Anterior cingulate cortex (tissue), 58 donors: Measurements from ENCODE around the gene FOLH1.
A peak's percentile ranks its signal among the peaks of the same experiment; 100 is the strongest.
"Not testable (repeated sequence)": the region's sequence is repeated elsewhere in the genome, so short reads cannot be mapped to it uniquely, and the experiment has no call there.

Experiments used
- DNase-seq, 58 donors: peaks; one replicate each; lab custom pipeline; 2025; lab: John Stamatoyannopoulos, UW

Gene FOLH1

DNA sequence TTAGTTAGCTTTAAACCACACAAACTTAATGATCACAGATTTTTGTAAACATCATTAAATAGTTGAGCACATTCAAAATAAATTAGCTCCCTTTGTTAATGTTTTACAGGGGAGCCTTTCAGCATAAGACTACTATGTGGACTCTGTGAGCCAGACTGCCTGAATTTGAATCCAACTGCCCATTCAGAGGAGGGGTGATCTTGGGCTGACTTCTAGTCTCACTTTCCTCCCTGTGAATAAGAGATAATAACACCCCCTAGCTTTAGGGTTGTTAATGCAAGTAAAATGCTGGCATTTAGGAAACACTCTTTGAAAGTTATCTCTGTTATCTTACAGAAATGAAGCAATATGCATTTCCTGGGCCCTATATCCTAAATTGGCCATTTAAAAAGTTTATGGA lies 23.6 kb downstream of the FOLH1 start:
- DNase-seq = not testable (repeated sequence)

DNA sequence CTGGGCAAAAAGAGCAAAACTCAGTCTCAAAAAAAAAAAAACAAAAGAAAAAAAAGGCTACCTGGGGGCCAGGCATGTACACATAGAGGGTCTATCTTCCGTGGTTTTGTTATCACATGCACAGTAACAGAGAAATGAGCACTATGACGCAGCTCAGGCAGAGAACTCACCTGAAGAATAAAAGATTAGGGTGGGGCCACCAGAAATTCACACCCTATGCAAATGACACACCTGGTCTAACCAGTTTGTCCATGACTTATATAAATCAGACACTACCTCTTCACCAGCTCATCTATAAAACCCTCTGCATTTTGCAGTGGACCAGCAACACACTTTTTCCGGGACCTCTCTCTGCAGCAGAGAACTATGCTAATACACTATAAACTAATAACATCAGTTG lies 30.5 kb downstream of the FOLH1 start:
- not testable (repeated sequence) for DNase-seq

DNA sequence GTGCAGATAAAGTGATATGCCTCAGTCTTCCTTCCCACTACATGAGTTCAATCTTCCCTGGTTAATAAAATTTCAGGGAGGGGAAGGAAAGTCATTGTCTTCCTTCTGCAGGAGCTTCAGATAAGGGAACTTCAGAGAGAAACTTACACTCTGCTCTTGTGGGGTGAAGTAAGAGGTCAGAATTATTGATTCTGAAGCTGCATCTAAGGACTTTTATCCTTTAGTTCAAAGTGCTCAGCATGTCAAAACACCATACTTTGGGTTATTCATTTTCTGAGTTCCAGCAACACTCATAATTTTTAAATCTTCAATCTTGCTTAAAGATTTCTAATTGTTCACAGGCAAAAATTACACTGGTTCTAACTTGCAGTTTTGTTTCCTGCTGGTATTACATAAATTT lies 33.0 kb downstream of the FOLH1 start:
- DNase-seq = not testable (repeated sequence)

DNA sequence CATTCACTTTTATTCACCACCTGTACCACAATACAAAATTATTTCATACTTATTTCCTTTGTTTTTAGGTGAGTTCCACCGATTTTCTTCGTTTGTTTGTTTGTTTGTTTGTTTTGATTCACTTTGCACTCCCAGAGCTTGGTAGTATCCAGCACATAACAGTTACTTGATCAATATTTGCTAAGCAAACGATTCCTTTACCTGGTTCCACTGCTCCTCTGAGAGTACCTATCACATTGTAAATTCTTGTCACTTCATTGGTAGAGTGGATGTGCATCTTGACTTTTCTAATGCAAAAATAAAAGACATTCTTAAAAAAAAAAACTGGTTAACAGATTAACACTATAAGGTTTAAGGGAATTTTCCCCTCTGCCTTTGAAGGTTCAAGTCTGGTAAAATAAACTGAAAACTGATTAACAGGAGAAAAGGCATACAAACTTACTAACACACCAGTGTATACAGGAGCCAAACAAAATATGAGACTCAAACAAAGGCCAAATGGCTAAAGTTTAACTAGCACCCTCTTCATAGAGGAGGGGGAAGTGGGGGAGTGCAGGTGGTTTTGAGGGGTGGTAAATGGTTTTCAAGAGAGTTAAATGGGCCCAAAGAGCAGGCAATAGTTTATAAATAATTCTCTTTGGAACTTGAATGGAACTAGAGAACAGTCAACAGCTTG lies 33.6 kb downstream of the FOLH1 start:
- DNase-seq = not testable (repeated sequence)

DNA sequence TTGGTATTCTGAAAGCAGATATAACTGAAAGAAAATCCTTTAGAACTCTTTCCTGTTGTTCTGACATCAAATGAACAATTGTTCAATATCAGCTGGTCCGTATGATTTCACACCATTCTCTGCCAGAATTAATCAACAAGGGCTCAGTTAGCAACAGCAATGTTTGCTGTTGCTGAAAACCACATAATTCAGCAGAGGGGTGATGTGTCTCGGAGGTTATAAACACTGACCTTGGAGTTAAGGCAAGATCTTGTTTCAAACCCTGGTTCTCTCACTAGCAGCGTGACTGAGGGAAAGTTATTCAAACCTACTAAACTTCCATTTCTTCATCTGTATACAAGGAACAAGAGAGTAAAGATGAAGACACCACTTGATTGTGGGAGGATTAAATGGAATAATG lies 36.8 kb downstream of the FOLH1 start:
- DNase-seq = peak in 4 of 58 donors; percentile 16 to 76 (median 18)

DNA sequence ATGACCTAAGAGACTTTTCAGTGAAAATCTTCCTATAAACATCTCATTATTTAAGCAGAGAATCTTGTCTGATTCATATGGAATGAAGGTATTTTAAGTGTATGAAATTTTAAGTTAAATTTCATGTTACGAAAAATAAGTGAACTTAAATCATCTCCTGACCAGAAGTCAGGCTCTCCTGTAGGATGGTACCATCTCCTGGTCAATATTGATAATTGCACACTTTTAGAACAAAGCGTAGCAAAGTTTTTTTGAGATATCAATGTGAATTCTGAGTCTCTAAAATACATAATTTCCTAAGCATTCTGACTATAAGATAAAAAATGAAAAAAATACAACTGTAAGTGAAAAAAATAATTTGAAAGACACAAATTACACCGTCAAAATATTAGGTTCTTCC lies 38.8 kb downstream of the FOLH1 start:
- not testable (repeated sequence) for DNase-seq

DNA sequence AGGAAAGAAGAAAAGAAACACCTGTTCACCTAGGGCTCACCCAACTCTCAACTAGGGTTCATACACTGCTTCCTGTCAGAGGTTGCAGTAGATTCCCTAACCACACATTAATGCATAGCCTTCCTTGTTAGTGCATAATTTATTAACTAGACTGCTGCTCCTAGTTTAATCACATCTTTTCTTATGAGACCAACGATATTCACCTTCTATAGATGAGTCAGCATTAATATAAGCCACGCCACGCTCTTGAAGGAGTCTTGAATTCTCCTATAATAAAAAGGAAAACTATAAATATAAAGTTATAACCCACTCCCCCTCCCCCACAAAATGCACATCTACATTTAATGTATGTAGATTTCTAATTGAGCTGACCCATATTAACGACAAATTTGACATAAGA lies 39.4 kb downstream of the FOLH1 start:
- not testable (repeated sequence) for DNase-seq

DNA sequence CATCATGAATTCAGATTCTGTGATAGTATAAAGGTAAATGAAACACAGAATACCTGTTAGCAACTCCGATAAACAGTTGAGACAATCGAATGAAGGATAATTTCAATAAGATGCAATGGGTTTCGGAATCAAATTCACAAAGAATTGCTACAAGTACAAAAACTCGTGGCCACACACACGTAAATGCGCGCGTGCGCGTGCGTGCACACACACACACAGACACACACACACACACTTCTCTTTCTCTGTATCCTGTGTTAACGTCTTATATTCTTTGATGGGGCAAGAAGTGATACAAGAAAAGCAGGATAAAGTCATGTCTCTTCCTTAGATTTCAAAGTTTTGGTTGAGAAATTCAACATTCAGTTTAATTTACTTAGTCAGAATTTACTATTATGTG lies 57.2 kb downstream of the FOLH1 start:
- no peak for DNase-seq

DNA sequence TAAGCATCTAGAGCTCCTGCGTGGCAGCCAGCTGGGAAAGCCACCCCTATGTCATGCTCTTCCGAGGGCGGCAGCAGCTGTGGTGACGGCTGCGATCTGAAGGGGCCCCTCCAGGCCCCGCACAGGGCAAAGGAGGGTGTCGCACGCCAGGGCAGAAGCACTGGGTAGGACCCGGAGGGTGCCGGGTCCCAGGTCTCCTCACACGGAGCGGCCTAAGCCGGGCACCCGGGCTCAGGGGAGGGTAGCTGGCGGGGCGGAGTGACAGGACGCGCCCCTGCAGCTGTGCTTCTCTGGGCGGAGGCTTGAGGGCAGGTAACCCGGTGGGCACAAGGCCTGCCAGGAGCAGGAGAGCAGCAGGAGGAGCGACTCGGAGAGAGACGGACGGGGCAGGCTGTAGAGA lies 106.0 kb downstream of the FOLH1 start:
- not testable (repeated sequence) for DNase-seq
